GM10847 (cell line): ENCODE measurements around the gene WASHC1.
"Not testable (repeated sequence)": the region's sequence is repeated elsewhere in the genome, so short reads cannot be mapped to it uniquely, and the experiment has no call there.

Experiments used
- POLR2A ChIP-seq: IDR thresholded peaks from 2 replicates; pipeline ENCODE4 v1.6.1; 2011; ENCODE audit not compliant: insufficient read length; ENCODE audit errors: extremely low read depth

Gene WASHC1, protein sequence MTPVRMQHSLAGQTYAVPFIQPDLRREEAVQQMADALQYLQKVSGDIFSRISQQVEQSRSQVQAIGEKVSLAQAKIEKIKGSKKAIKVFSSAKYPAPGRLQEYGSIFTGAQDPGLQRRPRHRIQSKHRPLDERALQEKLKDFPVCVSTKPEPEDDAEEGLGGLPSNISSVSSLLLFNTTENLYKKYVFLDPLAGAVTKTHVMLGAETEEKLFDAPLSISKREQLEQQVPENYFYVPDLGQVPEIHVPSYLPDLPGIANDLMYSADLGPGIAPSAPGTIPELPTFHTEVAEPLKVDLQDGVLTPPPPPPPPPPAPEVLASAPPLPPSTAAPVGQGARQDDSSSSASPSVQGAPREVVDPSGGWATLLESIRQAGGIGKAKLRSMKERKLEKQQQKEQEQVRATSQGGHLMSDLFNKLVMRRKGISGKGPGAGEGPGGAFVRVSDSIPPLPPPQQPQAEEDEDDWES

DNA sequence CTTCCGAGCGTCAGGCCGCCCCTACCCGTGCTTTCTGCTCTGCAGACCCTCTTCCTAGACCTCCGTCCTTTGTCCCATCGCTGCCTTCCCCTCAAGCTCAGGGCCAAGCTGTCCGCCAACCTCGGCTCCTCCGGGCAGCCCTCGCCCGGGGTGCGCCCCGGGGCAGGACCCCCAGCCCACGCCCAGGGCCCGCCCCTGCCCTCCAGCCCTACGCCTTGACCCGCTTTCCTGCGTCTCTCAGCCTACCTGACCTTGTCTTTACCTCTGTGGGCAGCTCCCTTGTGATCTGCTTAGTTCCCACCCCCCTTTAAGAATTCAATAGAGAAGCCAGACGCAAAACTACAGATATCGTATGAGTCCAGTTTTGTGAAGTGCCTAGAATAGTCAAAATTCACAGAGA is at the start of gene WASHC1:
Gene WASHC1, minus strand, starts transcription at position 101 of the 400 bp plus-strand sequence. CDS start 4,457 bp downstream, outside the sequence.
- TF ChIP-seq POLR2A: not testable (repeated sequence)
